ENCODE results near the gene FBXO30. TPM values are rescaled to one million over a fixed set of nuclear protein-coding genes. Genes with fewer than 3 reads are reported as not detected.

FBXO30 gene
- total and polyA plus RNA-seq, 9 of the 15 experiments (the other 6 are each of a cell fraction or from before 2014, with no cell fraction given) = 3.6 to 12.8 (median 7.1) TPM

- TF ChIP-seq PHF20 (IDR thresholded peaks at IDR 0.05; ENCODE audit: partially characterized antibody) = no peak
- TF ChIP-seq, protein P1, sequence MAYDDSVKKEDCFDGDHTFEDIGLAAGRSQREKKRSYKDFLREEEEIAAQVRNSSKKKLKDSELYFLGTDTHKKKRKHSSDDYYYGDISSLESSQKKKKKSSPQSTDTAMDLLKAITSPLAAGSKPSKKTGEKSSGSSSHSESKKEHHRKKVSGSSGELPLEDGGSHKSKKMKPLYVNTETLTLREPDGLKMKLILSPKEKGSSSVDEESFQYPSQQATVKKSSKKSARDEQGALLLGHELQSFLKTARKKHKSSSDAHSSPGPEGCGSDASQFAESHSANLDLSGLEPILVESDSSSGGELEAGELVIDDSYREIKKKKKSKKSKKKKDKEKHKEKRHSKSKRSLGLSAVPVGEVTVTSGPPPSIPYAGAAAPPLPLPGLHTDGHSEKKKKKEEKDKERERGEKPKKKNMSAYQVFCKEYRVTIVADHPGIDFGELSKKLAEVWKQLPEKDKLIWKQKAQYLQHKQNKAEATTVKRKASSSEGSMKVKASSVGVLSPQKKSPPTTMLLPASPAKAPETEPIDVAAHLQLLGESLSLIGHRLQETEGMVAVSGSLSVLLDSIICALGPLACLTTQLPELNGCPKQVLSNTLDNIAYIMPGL (CRISPR knock-in tag; IDR thresholded peaks at IDR 0.05) = no peak
- peak; percentile 71; the same call in 1 of the 2 replicates for TF ChIP-seq EHMT2 (IDR thresholded peaks at IDR 0.05)
- TF ChIP-seq ZNF583 (CRISPR knock-in tag; IDR thresholded peaks at IDR 0.05) = no peak
- TF ChIP-seq ZBTB5 (IDR thresholded peaks at IDR 0.05) = no peak
- no peak for TF ChIP-seq SMAD4 (CRISPR knock-in tag; conservative IDR thresholded peaks at IDR 0.05)
- TF ChIP-seq PHB2 (IDR thresholded peaks at IDR 0.05; ENCODE audit: low read depth) = no peak
- TF ChIP-seq, protein P2, sequence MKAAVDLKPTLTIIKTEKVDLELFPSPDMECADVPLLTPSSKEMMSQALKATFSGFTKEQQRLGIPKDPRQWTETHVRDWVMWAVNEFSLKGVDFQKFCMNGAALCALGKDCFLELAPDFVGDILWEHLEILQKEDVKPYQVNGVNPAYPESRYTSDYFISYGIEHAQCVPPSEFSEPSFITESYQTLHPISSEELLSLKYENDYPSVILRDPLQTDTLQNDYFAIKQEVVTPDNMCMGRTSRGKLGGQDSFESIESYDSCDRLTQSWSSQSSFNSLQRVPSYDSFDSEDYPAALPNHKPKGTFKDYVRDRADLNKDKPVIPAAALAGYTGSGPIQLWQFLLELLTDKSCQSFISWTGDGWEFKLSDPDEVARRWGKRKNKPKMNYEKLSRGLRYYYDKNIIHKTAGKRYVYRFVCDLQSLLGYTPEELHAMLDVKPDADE (conservative IDR thresholded peaks at IDR 0.05; ENCODE audit: control insufficient read depth, low read depth, low read length) = no peak
- TF ChIP-seq MCM3 (IDR thresholded peaks at IDR 0.05) = no peak
- TF ChIP-seq FOXK2 (conservative IDR thresholded peaks at IDR 0.05 in 1 of 2, IDR thresholded peaks at IDR 0.05 in 1 of 2; ENCODE audit: low read depth in 2 of 2) = no peak
- no peak for TF ChIP-seq PYGO2 (tag; IDR thresholded peaks at IDR 0.05)
- TF ChIP-seq CBFB (CRISPR knock-in tag; IDR thresholded peaks at IDR 0.05) = no peak
- TF ChIP-seq TAF1 (IDR thresholded peaks at IDR 0.05; ENCODE audit: control insufficient read depth, extremely low read depth, insufficient read depth, low read length, severe bottlenecking) = no peak
- TF ChIP-seq, protein P3, sequence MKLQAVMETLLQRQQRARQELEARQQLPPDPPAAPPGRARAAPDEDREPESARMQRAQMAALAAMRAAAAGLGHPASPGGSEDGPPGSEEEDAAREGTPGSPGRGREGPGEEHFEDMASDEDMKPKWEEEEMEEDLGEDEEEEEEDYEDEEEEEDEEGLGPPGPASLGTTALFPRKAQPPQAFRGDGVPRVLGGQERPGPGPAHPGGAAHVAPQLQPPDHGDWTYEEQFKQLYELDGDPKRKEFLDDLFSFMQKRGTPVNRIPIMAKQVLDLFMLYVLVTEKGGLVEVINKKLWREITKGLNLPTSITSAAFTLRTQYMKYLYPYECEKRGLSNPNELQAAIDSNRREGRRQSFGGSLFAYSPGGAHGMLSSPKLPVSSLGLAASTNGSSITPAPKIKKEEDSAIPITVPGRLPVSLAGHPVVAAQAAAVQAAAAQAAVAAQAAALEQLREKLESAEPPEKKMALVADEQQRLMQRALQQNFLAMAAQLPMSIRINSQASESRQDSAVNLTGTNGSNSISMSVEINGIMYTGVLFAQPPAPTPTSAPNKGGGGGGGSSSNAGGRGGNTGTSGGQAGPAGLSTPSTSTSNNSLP (IDR thresholded peaks at IDR 0.05; ENCODE audit: borderline replicate concordance, low read depth, low read length) = no peak
- no peak for TF ChIP-seq HIVEP1 (CRISPR knock-in tag; IDR thresholded peaks at IDR 0.05)
- TF ChIP-seq KLF16 (IDR thresholded peaks at IDR 0.05) = no peak
- TF ChIP-seq MYNN (IDR thresholded peaks at IDR 0.05) = no peak
- no peak for TF ChIP-seq MYNN (CRISPR knock-in tag; IDR thresholded peaks at IDR 0.05)
- no peak for TF ChIP-seq MTA1 (IDR thresholded peaks at IDR 0.05; ENCODE audit: borderline replicate concordance)
- no peak for TF ChIP-seq ZNF764 (CRISPR knock-in tag; IDR thresholded peaks at IDR 0.05; ENCODE audit: low read depth)
- no peak for TF ChIP-seq SIRT6 (IDR thresholded peaks at IDR 0.05; ENCODE audit: low read depth, low read length)
- TF ChIP-seq THAP12 (CRISPR knock-in tag; IDR thresholded peaks at IDR 0.05) = no peak
Observed at GRCh38 chr6:145749632-145750031, 65.0 kb downstream of the FBXO30 start (continued).

All from K562 (cell line).